ENCODE measurements around the gene DNAJB13.
A peak's percentile ranks its signal among the peaks of the same experiment; 100 is the strongest.
"Not testable (repeated sequence)": the region's sequence is repeated elsewhere in the genome, so short reads cannot be mapped to it uniquely, and the experiment has no call there.

Gene DNAJB13

GRCh38 chr11:73978576-73979086, 27.8 kb downstream of the DNAJB13 start:
- DNase-seq: no peak

GRCh38 chr11:73980001-73980961, 29.5 kb downstream of the DNAJB13 start:
- peak; percentile 69 for DNase-seq

DNA sequence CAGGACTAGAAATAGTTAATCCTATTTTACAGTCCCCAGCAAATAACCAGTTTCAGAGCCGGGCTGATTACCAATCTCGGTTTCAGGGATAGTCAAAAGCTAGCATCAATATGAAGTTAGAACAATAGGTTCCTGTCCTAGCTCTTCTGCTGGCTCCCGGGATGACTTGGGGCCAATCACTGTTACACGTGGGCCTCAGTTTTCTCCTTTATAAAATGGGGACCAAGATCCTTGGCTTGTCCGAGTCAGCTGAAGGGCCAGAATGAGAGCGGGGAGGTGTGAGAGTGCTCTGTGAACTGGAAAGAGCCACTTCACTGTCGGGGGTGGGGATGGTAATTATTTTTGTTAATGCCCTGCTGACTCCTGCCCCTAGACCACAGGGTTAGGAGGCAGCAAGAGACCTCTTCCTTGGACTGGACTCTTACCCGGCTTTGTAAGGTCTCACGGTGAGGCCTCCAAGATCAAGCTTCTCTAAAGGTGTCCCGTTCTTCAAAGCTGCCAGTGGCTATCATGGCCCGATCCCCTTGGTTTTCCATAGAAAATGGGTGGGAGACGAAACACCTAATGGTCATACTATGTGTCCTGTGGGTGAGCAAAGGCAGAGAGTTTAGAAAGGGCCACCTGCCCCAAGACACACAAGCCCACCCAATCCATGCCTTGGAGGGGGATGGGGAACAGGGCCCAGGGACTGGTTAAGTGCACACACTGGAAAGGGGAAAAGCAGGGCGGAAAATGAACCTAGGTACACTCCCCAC, 30.4 kb downstream of the DNAJB13 start:
- no peak for DNase-seq

DNA sequence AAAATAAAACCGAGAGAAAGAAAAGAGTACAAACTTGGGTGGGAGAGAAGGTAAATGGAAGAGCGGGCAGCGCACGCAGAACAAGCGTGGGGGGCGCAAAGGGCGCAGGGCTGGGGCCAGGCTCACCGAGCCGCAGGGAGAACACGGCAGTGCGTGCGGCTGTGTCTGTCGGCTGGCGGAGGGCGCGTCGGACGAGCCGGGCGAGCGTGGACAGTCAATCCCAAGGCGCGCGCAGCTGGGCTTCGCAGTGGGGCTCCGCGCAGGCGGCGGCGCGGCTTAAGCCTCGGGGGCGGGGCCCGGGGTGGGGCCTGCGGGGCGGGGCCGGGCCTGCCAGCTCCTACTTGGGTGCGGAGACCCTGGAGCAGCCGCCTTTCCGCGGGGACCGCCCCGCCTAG, 31.8 kb downstream of the DNAJB13 start, which contains the start of gene UCP2:
TSS of gene UCP2 (minus strand) at position 249 of the 395 bp plus-strand sequence. CDS start 4,465 bp downstream, outside the sequence.
- peak; percentile 83 for DNase-seq

- DNase-seq: peak; percentile 94
Observed at GRCh38 chr11:73982990-73983740, 32.3 kb downstream of the DNAJB13 start.

DNA sequence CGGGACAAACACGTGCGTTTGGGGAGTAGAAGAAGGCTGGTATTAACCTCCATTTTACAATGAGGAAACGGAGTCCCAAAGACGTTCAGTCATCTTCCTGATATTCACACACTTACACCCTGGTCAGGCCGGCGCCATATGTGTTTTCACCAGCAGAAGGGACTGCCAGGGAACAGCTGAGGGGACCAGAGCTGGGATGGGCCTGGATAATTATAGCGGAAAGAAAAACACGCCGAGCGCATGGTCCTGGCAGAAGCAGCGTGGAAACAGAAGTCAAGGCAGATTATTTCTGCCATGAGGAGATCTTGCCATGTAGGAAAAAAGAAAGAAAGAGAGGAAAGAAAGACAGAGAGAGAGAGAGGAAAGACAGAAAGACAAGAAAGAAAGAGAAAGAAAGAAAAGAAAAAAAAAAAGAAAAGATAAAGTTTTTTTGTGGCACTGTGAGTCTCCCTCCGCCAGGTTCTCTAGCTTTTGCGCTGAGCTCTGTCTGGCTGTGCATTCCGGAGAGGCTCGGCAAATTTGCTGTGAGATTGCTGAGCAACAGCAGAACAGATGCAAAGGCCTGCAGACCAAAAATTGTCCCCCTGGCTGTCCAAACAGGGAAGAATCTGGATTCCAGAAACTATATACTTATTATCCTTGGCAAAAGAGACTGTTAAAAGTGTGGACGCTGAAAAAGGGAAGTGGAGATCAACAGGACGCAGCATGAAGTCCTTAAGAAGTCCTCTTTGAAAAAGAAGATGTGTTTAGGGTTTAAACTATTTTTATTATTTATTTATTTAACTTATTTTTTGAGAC, 33.1 kb downstream of the DNAJB13 start:
- peak; percentile 34 for DNase-seq

- not testable (repeated sequence) for DNase-seq
Observed at GRCh38 chr11:73985661-73986060, 34.8 kb downstream of the DNAJB13 start.

GRCh38 chr11:73988227-73988626, 37.4 kb downstream of the DNAJB13 start:
- DNase-seq: no peak

- DNase-seq: no peak
Observed at GRCh38 chr11:73989156-73989555, 38.3 kb downstream of the DNAJB13 start.

GRCh38 chr11:73990730-73991129, 39.9 kb downstream of the DNAJB13 start:
- no peak for DNase-seq

- no peak for DNase-seq
Observed at GRCh38 chr11:73991471-73992006, 40.7 kb downstream of the DNAJB13 start.

- DNase-seq: peak; percentile 22
Observed at GRCh38 chr11:73995247-73995646, 44.4 kb downstream of the DNAJB13 start.

DNA sequence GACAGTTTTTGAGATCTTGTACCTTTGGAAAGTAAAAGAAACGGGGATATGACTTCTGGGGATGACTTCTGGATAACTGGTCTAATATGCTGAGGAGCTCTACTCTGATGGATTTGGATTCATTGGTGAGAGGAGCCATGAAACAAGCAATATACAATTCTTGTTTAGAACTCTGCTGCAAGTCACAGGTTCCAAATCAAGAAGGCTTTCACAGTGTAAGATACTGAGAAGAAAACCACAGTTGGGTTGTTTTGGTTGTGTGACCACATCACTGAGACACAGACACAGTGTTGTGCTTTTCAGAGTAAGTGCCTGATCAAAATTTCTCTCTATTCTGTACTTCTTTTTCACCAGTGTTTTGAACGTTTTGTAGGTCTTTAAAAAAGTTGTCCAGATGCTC, 44.9 kb downstream of the DNAJB13 start:
- DNase-seq: peak; percentile 30

DNA sequence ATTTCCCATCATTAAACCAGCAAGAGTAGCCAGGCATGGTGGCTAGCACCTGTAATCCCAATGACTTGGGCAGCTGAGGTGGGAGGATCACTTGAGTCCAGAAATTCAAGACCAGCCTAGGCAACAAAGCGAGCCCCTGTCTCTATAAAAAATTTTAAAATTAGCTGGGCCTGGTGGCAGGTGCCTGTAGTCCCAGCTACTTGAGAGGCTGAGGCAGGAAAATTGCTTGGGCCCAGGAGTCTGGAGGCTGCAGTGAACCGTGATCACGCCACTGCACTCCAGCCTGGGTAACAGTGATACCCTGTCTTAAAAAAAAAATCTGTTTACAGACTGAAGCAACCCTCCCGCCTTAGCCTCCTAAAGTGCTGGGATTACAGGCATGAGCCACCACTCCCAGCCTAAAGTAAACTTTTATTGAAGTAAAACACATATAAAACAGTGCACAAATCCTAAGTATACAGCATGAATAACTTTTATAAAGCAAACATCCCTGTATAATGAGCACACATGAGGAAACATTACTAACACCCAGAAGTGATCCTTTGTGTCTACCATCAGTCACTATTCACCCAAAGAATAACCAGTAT, 45.4 kb downstream of the DNAJB13 start:
- DNase-seq: no peak

DNA sequence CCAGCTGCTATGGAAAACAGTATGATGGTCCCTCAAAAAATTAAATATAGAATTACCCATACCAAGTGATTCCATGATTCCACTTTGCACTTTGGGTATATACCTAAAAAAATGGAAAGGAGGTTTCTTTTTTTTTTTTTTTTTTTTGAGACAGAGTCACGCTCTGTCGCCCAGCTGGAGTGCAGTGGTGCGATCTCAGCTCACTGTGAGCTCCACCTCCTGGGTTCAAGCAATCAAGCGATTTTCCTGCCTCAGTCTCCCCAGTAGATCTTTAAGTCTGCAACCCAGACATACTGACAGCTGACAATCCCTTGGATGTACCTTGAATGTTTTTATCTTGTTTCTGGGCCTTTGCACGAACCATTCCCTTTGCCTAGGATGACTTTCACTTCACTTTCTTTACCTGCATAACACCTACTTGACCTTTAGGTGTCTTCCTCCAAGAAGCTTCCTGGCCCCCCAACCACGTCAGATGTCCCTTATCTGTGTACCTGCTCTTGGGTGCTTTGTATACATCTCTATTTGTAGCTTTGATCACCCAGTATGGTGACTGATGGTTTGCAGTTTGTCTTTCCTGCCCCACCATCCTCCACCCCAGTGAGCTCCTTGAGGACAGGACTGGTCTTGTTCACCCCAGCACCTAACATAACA, 46.4 kb downstream of the DNAJB13 start:
- DNase-seq: no peak

DNA sequence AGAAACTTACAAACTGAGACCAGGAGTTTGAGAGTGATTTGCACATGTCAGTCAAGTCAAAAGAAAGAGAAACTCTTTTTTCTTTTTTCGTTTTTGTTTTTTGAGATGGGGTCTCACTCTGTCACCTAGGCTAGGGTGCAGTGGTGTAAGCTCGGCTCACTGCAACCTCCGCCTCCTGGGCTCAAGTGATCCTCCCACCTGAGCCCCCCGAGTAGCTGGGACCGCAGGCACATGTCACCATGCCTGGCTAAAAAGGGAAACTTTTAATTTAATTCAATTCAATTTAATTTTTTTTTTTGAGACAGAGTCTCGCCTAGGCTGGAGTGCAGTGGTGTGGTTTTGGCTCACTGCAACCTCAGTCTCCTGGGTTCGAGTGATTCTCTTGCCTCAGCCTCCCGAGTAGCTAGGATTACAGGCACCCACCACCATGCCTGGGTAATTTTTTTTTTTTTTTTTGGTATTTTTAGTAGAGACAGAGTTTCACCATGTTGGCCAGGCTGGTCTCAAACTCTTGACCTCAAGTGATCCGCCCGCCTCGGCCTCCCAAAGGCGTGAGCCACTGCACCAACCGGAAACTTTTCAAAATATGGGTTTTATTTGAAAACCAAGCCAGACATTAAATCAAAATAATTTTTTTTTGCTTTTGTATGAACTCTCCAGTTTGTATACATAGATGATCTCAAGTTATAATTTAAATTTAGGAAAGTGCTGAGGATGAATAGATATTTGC, 48.2 kb downstream of the DNAJB13 start:
- DNase-seq: no peak

DNA sequence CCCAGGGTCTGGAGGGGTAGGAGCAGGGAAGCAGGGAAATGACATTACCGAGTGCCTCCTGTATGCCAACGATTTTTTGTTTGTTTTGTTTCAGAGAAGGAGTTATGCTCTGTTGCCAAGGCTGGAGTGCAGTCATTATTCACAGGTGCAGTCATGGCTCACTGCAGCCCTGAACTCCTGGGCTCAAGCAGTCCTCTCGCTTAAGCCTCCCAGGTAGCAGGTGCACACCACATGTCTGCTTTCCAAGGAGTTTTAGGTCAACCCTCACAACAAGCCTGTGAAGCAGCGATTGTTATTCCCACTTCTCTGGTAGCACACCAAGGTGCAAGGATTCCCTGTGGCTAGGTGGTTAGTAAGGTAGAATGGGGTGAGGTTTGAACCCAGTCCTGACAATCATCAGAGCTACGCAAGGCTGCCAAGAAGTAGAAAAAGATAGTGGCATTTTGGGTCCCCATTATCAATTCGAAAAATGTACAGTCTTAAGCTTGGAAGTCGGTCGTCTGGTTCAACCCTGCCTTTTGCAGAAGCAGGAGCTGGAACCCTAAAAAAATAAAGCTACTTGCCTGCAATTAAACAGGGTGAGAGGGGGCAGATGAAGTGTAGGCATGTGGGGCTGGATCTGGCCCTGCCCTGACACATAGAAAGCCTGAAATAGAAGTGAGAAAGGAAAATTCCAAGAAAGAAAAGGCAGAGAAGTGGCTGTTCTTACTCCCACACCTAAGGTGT, 48.9 kb downstream of the DNAJB13 start:
- DNase-seq: no peak

GRCh38 chr11:74000307-74001133, 49.7 kb downstream of the DNAJB13 start:
- no peak for DNase-seq
